Mesenchymal stem cell (in vitro differentiated cells and primary cell): Measurements from ENCODE around the gene UNKL.

Source experiments
- DNase-seq: peaks from one replicate; pipeline ENCODE4 v3.0.0-alpha.2; 2013
- H2AFZ ChIP-seq: one replicate; pipeline ENCODE4 v1.6.1; 2013; ENCODE audit warnings: low read depth, mild to moderate bottlenecking, control low read depth, inconsistent platforms, low read length, moderate library complexity
- H2AK5ac ChIP-seq: 2 replicates; pipeline ENCODE4 v1.6.1; 2013; ENCODE audit warnings: low read length, moderate library complexity, mild to moderate bottlenecking, inconsistent platforms; ENCODE audit not compliant: severe bottlenecking
- H2BK120ac ChIP-seq: one replicate; pipeline ENCODE4 v1.6.1; 2013; ENCODE audit warnings: low read depth, mild to moderate bottlenecking, inconsistent platforms, low read length, moderate library complexity
- H2BK12ac ChIP-seq, 2 experiments: one replicate each; pipeline ENCODE4 v1.6.1; 2013; ENCODE audit warnings: inconsistent platforms in 2 of 2, low read length in 2 of 2, mild to moderate bottlenecking in 2 of 2, moderate library complexity in 2 of 2, control low read depth in 1 of 2
- H2BK15ac ChIP-seq: one replicate; pipeline ENCODE4 v1.6.1; 2013; ENCODE audit warnings: mild to moderate bottlenecking, low read depth, inconsistent platforms; ENCODE audit not compliant: poor library complexity, severe bottlenecking
- H2BK5ac ChIP-seq: 2 replicates; pipeline ENCODE4 v1.6.1; 2013; ENCODE audit warnings: low read depth, mild to moderate bottlenecking, low read length, control low read depth, inconsistent platforms; ENCODE audit not compliant: poor library complexity, severe bottlenecking
- H3K14ac ChIP-seq, 2 experiments: one replicate each; pipeline ENCODE4 v1.6.1; 2013; ENCODE audit warnings: inconsistent platforms in 2 of 2, low read length in 2 of 2, control low read depth in 1 of 2, mild to moderate bottlenecking in 1 of 2, moderate library complexity in 1 of 2
- H3K18ac ChIP-seq, 2 experiments: one replicate each; pipeline ENCODE4 v1.6.1; 2013; ENCODE audit warnings: inconsistent platforms in 2 of 2, low read length in 2 of 2, control low read depth in 1 of 2, low read depth in 1 of 2, mild to moderate bottlenecking in 1 of 2
- H3K23ac ChIP-seq, 2 experiments: one replicate each; pipeline ENCODE4 v1.6.1; 2013; ENCODE audit warnings: inconsistent platforms in 2 of 2, low read length in 2 of 2, mild to moderate bottlenecking in 2 of 2, moderate library complexity in 2 of 2, control low read depth in 1 of 2
- H3K27ac ChIP-seq: 2 replicates; pipeline ENCODE4 v1.5.1; 2013; ENCODE audit warnings: mild to moderate bottlenecking, moderate library complexity, low read length, control low read depth, inconsistent platforms; ENCODE audit not compliant: poor library complexity, severe bottlenecking
- H3K27me3 ChIP-seq, 2 experiments: 2 replicates each; pipeline versions ENCODE4 v1.6.1 to v1.7.0; 2013; ENCODE audit warnings: low read length in 2 of 2, mild to moderate bottlenecking in 2 of 2, moderate library complexity in 2 of 2, control low read depth in 1 of 2, inconsistent platforms in 1 of 2; ENCODE audit not compliant: control insufficient read depth in 1 of 2, insufficient read depth in 1 of 2
- H3K36me3 ChIP-seq, 2 experiments: 2 replicates each; pipeline versions ENCODE4 v1.6.1 to v1.7.0; 2013; ENCODE audit warnings: low read length in 2 of 2, control low read depth in 1 of 2, inconsistent platforms in 1 of 2, low read depth in 1 of 2, mild to moderate bottlenecking in 1 of 2; ENCODE audit not compliant: insufficient read depth in 2 of 2, control insufficient read depth in 1 of 2
- H3K4ac ChIP-seq, 2 experiments: one replicate each; pipeline ENCODE4 v1.6.1; 2013; ENCODE audit warnings: inconsistent platforms in 2 of 2, low read length in 2 of 2, mild to moderate bottlenecking in 2 of 2, moderate library complexity in 2 of 2, control low read depth in 1 of 2, low read depth in 1 of 2
- H3K4me1 ChIP-seq: 2 replicates; pipeline ENCODE4 v1.6.1; 2013; ENCODE audit warnings: low read depth, low read length, control low read depth; ENCODE audit not compliant: control insufficient read depth, insufficient read depth
- H3K4me2 ChIP-seq: 2 replicates; pipeline ENCODE4 v1.6.1; 2013; ENCODE audit warnings: low read length, mild to moderate bottlenecking, inconsistent platforms; ENCODE audit not compliant: poor library complexity, severe bottlenecking
- H3K4me3 ChIP-seq, 2 experiments: 2 replicates each; pipeline versions ENCODE4 v1.5.1 to v1.7.0; 2013; ENCODE audit warnings: low read length in 2 of 2, mild to moderate bottlenecking in 2 of 2, control low read depth in 1 of 2, low read depth in 1 of 2; ENCODE audit not compliant: insufficient read depth in 1 of 2
- H3K79me1 ChIP-seq: replicated peaks from 2 replicates; pipeline ENCODE4 v1.6.1; 2013; ENCODE audit warnings: mild to moderate bottlenecking, control low read depth, low read length, inconsistent platforms; ENCODE audit not compliant: poor library complexity, severe bottlenecking
- H3K9ac ChIP-seq: 2 replicates; pipeline ENCODE4 v1.7.0; 2013; ENCODE audit warnings: mild to moderate bottlenecking, low read length, moderate library complexity
- H3K9me3 ChIP-seq: 2 replicates; pipeline ENCODE4 v1.7.0; 2013; ENCODE audit warnings: mild to moderate bottlenecking, low read length; ENCODE audit not compliant: control insufficient read depth
- H4K8ac ChIP-seq: one replicate; pipeline ENCODE4 v1.6.1; 2013; ENCODE audit warnings: inconsistent platforms, mild to moderate bottlenecking, low read length, moderate library complexity
- H4K91ac ChIP-seq: one replicate; pipeline ENCODE4 v1.6.1; 2013; ENCODE audit warnings: mild to moderate bottlenecking, low read length, inconsistent platforms
- WGBS: methylation state at CpG from one replicate; pipeline ENCODE4 v1.1.7; 2013; ENCODE audit warnings: mixed read lengths; 5-methylcytosine and 5-hydroxymethylcytosine counted together

Gene UNKL

DNA sequence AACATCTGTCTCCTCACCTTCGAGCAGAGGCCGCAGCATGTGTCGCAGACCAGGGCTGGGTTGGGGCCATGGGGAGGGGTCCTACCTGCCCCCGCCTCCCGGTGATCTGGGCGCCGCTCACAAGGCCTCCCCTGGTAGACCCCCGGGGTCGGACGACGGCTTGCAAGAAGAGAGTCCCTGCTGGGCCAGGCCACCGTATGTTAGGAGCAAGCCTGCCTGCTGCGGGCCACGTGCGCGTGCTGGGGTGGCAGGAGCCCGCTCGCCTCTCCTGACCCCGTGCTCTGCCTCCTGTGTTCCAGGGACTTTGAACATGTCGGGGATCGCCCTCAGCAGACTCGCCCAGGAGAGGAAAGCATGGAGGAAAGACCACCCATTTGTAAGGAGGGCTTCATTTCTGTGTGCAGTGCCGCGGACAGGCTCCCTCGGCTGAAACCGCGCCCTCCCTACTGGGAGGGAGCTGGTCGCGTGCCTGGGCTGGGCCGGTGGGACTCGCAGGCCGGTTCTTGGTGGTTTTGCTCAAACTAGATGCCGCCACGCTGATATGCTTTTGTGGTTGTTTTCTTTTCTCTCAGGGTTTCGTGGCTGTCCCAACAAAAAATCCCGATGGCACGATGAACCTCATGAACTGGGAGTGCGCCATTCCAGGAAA, 100.7 kb downstream of the UNKL start:
- Histone ChIP-seq H3K79me1 (peaks cover 17% of the 10 kb centered on the region), H3K27me3 (no peaks in the 10 kb centered on the region), H3K9ac (no peak overlapping the region), H3K4me1 (peaks cover 29% of the 10 kb centered on the region), H2BK120ac (no peak overlapping the region), H2AK5ac (no peak overlapping the region), H4K91ac (no peak overlapping the region), H2BK5ac (no peak overlapping the region), H3K4me3 (no peak overlapping the region), H2AFZ (no peak overlapping the region), H3K36me3 (peaks cover 54 to 69% of the 10 kb centered on the region in 2 experiments), H3K27ac (no peak overlapping the region), H4K8ac (no peak overlapping the region), H3K14ac (no peak overlapping the region), H3K18ac (no peak overlapping the region), H3K4me2 (no peak overlapping the region), H3K4ac (no peak overlapping the region), H3K23ac (no peak overlapping the region), H3K9me3 (no peaks in the 10 kb centered on the region), H2BK12ac (no peak overlapping the region), H2BK15ac (no peak overlapping the region)
- WGBS, result 96% methylated on average over 38 of the region's 38 CpGs
- no peak for DNase-seq
